CD4-positive, alpha-beta T cell (primary cell): ENCODE data around the gene HDAC4. TPM values are rescaled to one million over a fixed set of nuclear protein-coding genes. Genes with fewer than 3 reads are reported as not detected.
A peak's percentile ranks its signal among the peaks of the same experiment; 100 is the strongest.

ENCODE experiments used
- ATAC-seq: fragments of 200-7000 bp; cut with Tn5 transposase; one replicate; pipeline ENCODE4 v1.10.0; 2022; ENCODE audit warnings: mild to moderate bottlenecking; ENCODE audit not compliant: poor library complexity
- CTCF ChIA-PET: fragments of 350-600 bp; sonication (Branson Sonifier 250); formaldehyde crosslinking; loops from one replicate; lab custom pipeline; 2021; ENCODE audit warnings: antibody characterized with exemption, inconsistent platforms; lab: Charles Lee
- POLR2A ChIA-PET: fragments of 350-600 bp; sonication (Branson Sonifier 250); formaldehyde crosslinking; loops from one replicate; lab custom pipeline; 2021; ENCODE audit warnings: antibody characterized with exemption, inconsistent platforms; lab: Charles Lee
- DNase-seq, 14 experiments: peaks; one replicate each; pipeline ENCODE4 v3.0.0-alpha.2; 2013 to 2020; ENCODE audit warnings: mixed read lengths in 2 of 14
- H3K27ac ChIP-seq, 2 donors: one replicate each; pipeline versions ENCODE4 v1.5.1 to v1.7.0; 2013; ENCODE audit warnings: low read length in 2 of 2, low read depth in 1 of 2, mild to moderate bottlenecking in 1 of 2
- H3K27me3 ChIP-seq, 2 experiments: 1 replicate in 1 of 2; 2 replicates in 1 of 2; pipeline versions ENCODE4 v1.6.1 to v1.7.0; 2013; ENCODE audit warnings: low read length in 2 of 2, control low read depth in 1 of 2, mild to moderate bottlenecking in 1 of 2, moderate library complexity in 1 of 2; ENCODE audit not compliant: insufficient read depth in 2 of 2, control insufficient read depth in 1 of 2
- H3K36me3 ChIP-seq: one replicate; pipeline ENCODE4 v1.6.1; 2013; ENCODE audit warnings: low read length, control low read depth; ENCODE audit not compliant: insufficient read depth
- H3K4me1 ChIP-seq: one replicate; pipeline ENCODE4 v1.6.1; 2013; ENCODE audit warnings: low read length, control low read depth; ENCODE audit not compliant: insufficient read depth
- H3K4me3 ChIP-seq: one replicate; pipeline ENCODE4 v1.5.1; 2013; ENCODE audit warnings: mild to moderate bottlenecking, low read length, moderate library complexity
- H3K9me3 ChIP-seq, 2 experiments: 1 replicate in 1 of 2; 2 replicates in 1 of 2; pipeline versions ENCODE4 v1.6.1 to v1.7.0; 2013; ENCODE audit warnings: low read length in 2 of 2, mild to moderate bottlenecking in 2 of 2, control low read depth in 1 of 2, moderate library complexity in 1 of 2; ENCODE audit not compliant: control insufficient read depth in 1 of 2, insufficient read depth in 1 of 2
- H3K27ac Mint-ChIP-seq: one replicate; pipeline ENCODE4 v1.8.0; 2020; ENCODE audit warnings: mixed read lengths
- H3K27me3 Mint-ChIP-seq: one replicate; pipeline ENCODE4 v1.8.0; 2021; ENCODE audit warnings: mixed read lengths
- H3K36me3 Mint-ChIP-seq: one replicate; pipeline ENCODE4 v1.8.0; 2021; ENCODE audit warnings: low read depth, mixed read lengths
- H3K4me1 Mint-ChIP-seq: one replicate; pipeline ENCODE4 v1.8.0; 2021; ENCODE audit warnings: low read depth, mixed read lengths
- H3K4me3 Mint-ChIP-seq: one replicate; pipeline ENCODE4 v1.8.0; 2020; ENCODE audit warnings: mild to moderate bottlenecking, mixed read lengths
- H3K9me3 Mint-ChIP-seq: one replicate; pipeline ENCODE4 v1.8.0; 2020; ENCODE audit warnings: mixed read lengths
- CTCF ChIP-seq: fragments of 200-600 bp; IDR thresholded peaks from one replicate; pipeline ENCODE4 v1.8.0; 2022; ENCODE audit warnings: antibody characterized with exemption, mild to moderate bottlenecking
- intact Hi-C, 2 experiments: fragments of 100-400 bp; cut with DNase I in 1 of 2; cut with micrococcal nuclease in 1 of 2; formaldehyde crosslinking; loops; one replicate each; pipeline versions ENCODE4 v1.15.1 to v1.9.0; 2023 to 2025; cut with DNase I, micrococcal nuclease
- total RNA-seq, 174 experiments: library from RNA in 2 of 174; stranded (reverse) in 2 of 174; gene quantifications; one replicate each; pipeline ENCODE4 v1.2.3 and lab custom pipeline; 2021 to 2026

Gene HDAC4
- total RNA-seq, 2 experiments from 2014 or later: 45.3 to 49.2 TPM

GRCh38 chr2:239273280-239274234, 127.3 kb downstream of the HDAC4 start:
- Histone ChIP-seq H3K27ac (no peak overlapping the region), H3K9me3 (no peaks in the 10 kb centered on the region), H3K4me3 (no peak overlapping the region), H3K27me3 (no peaks in the 10 kb centered on the region), H3K4me1 (peaks cover 58% of the 10 kb centered on the region), H3K36me3 (no peaks in the 10 kb centered on the region)
- intact Hi-C loops: loop anchor here in 1 of 2 experiments (2.0 kb wide), 1 partner anchor 19 kb away; no protein-coding TSS in a partner anchor
- peaks cover 73% of the 10 kb centered on the region for H3K4me1 Mint-ChIP-seq
- H3K27me3 Mint-ChIP-seq: no peaks in the 10 kb centered on the region
- H3K4me3 Mint-ChIP-seq: peak overlapping the region; percentile 79
- no peaks in the 10 kb centered on the region for H3K36me3 Mint-ChIP-seq
- ATAC-seq: no peak
- peak in 1 of 14 experiments; percentile 46 for DNase-seq
- ChIA-PET CTCF (interaction anchor here (1.4 to 3.9 kb wide), 5 partner anchors 21 to 129 kb away, joined by 3 to 26 read pairs (median 11); no protein-coding TSS in a partner anchor), POLR2A (interaction anchor here (0.5 to 4.9 kb wide), 10 partner anchors 7 to 128 kb away, joined by 3 to 30 read pairs (median 8); partner anchors contain the start of gene HDAC4)
- peak overlapping the region; percentile 93 for H3K27ac Mint-ChIP-seq
- no peak for TF ChIP-seq CTCF
- no peaks in the 10 kb centered on the region for H3K9me3 Mint-ChIP-seq

- ChIA-PET CTCF (interaction anchor here (3.3 to 3.9 kb wide), 2 partner anchors 22 to 125 kb away, joined by 11 to 26 read pairs; no protein-coding TSS in a partner anchor), POLR2A (interaction anchor here (0.5 to 4.9 kb wide), 6 partner anchors 9 to 128 kb away, joined by 3 to 30 read pairs (median 4); partner anchors contain the start of gene HDAC4)
- H3K4me3 Mint-ChIP-seq: no peak overlapping the region
- Histone ChIP-seq H3K4me3 (no peak overlapping the region), H3K9me3 (no peaks in the 10 kb centered on the region), H3K4me1 (peaks cover 68% of the 10 kb centered on the region), H3K27ac (no peak overlapping the region), H3K36me3 (no peaks in the 10 kb centered on the region), H3K27me3 (no peaks in the 10 kb centered on the region)
- H3K27ac Mint-ChIP-seq: peak overlapping the region; percentile 93
- intact Hi-C loops: no loop called here
- no peak for TF ChIP-seq CTCF
- no peaks in the 10 kb centered on the region for H3K9me3 Mint-ChIP-seq
- H3K4me1 Mint-ChIP-seq: peaks cover 78% of the 10 kb centered on the region
- no peaks in the 10 kb centered on the region for H3K27me3 Mint-ChIP-seq
- H3K36me3 Mint-ChIP-seq: no peaks in the 10 kb centered on the region
- no peak for ATAC-seq
- DNase-seq: no peak
Measured at GRCh38 chr2:239272626-239273025, 128.2 kb downstream of the HDAC4 start.

DNA sequence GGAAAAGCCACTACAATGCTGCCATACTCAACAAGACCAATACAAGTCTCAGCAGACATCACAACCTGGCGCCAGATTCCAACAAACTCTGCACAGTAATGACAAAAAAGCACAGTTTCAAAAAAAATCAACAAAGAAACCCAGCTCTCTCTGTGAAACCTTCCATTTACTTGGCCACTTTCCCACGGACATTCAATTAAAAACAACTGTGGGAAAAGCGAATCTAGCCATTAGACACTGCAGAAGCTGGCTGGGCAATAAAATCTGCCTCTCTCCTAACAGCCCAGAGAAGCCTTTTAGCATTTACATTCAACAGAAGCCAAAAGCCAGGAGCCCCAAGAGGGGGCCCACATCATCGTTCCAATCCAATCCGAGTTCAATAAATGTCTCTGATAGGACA, 128.9 kb downstream of the HDAC4 start:
- Mint-ChIP-seq H3K27me3 (no peaks in the 10 kb centered on the region), H3K36me3 (no peaks in the 10 kb centered on the region), H3K4me1 (peaks cover 80% of the 10 kb centered on the region), H3K4me3 (no peak overlapping the region), H3K9me3 (no peaks in the 10 kb centered on the region), H3K27ac (peak overlapping the region; percentile 93)
- intact Hi-C loops: no loop called here
- ChIA-PET CTCF (interaction anchor here (3.3 kb wide), 1 partner anchor 125 kb away, joined by 11 read pairs; no protein-coding TSS in a partner anchor), POLR2A (interaction anchor here (1.2 to 4.9 kb wide), 3 partner anchors 23 to 129 kb away, joined by 3 to 30 read pairs (median 18); partner anchors contain the start of gene HDAC4)
- no peak for TF ChIP-seq CTCF
- Histone ChIP-seq H3K9me3 (no peaks in the 10 kb centered on the region), H3K4me1 (peaks cover 73% of the 10 kb centered on the region), H3K27ac (no peak overlapping the region), H3K27me3 (no peaks in the 10 kb centered on the region), H3K4me3 (no peak overlapping the region), H3K36me3 (no peaks in the 10 kb centered on the region)
- ATAC-seq (no peak), DNase-seq (no peak)
